H1 (cell line): ENCODE data around the gene IL27RA. TPM values are rescaled to one million over a fixed set of nuclear protein-coding genes. Genes with fewer than 3 reads are reported as not detected.

Experiments used
- polyA plus RNA-seq, 7 experiments: library from polyadenylated mRNA; depleted of rRNA in 3 of 7; stranded (reverse) in 5 of 7; unstranded in 2 of 7; fragments of >200 nt in 5 of 7; fragments of 200-250 nt in 2 of 7; gene quantifications; 1 replicate in 5 of 7; 2 replicates in 1 of 7; 4 replicates in 1 of 7; pipeline versions ENCODE4 v1.2.1 to v1.2.3, GENCODE V29; 2011 to 2013; ENCODE audit warnings: missing spikeins in 2 of 7, mixed read lengths in 2 of 7
- total RNA-seq: library from RNA; stranded (reverse); fragmentation: NEBNext Ultra II Directional; extraction: Animal tissue kit (Norgen Biotek cat#: 25700); gene quantifications from 2 replicates; pipeline ENCODE4 v1.2.1, GENCODE V29; 2021

Gene IL27RA
- total and polyA plus RNA-seq, 2 of the 8 experiments (the other 6 are each of a cell fraction or from before 2014, with no cell fraction given): 9.9 to 14.7 TPM

Other genes with a start within 250 kb of the IL27RA start
- gene ZSWIM4, start 236.3 kb upstream of the IL27RA start, total RNA-seq: 31.1 and 32.7 TPM in 2 replicates
- 12.2 and 23.2 TPM in 2 replicates for gene ZSWIM4, start 236.3 kb upstream of the IL27RA start, polyA plus RNA-seq (2011; rRNA removed)
- not detected in 2 replicates for gene NANOS3, start 154.6 kb upstream of the IL27RA start, total RNA-seq
- gene NANOS3, start 154.6 kb upstream of the IL27RA start, polyA plus RNA-seq (2011; rRNA removed): 0.14 and 0.62 TPM in 2 replicates
- 4.6 and 4.7 TPM in 2 replicates for gene BRME1, start 125.6 kb upstream of the IL27RA start, total RNA-seq
- 4.6 and 6.0 TPM in 2 replicates for gene BRME1, start 125.6 kb upstream of the IL27RA start, polyA plus RNA-seq (2011; rRNA removed)
- 33.0 and 36.4 TPM in 2 replicates for gene CC2D1A, start 125.6 kb upstream of the IL27RA start, total RNA-seq
- 12.5 and 20.5 TPM in 2 replicates for gene CC2D1A, start 125.6 kb upstream of the IL27RA start, polyA plus RNA-seq (2011; rRNA removed)
- 0.75 and 1.5 TPM in 2 replicates for gene PODNL1, start 93.3 kb upstream of the IL27RA start, total RNA-seq
- 1.0 and 2.3 TPM in 2 replicates for gene PODNL1, start 93.3 kb upstream of the IL27RA start, polyA plus RNA-seq (2011; rRNA removed)
- gene DCAF15, start 79.3 kb upstream of the IL27RA start, total RNA-seq: 68.7 and 77.1 TPM in 2 replicates
- 80.8 and 127 TPM in 2 replicates for gene DCAF15, start 79.3 kb upstream of the IL27RA start, polyA plus RNA-seq (2011; rRNA removed)
- gene RFX1, start 25.4 kb upstream of the IL27RA start, total RNA-seq: 16.1 and 17.0 TPM in 2 replicates
- 4.9 and 10.4 TPM in 2 replicates for gene RFX1, start 25.4 kb upstream of the IL27RA start, polyA plus RNA-seq (2011; rRNA removed)
- not detected in 2 replicates for gene RLN3, start 3.6 kb upstream of the IL27RA start, total RNA-seq
- not detected in 2 replicates for gene RLN3, start 3.6 kb upstream of the IL27RA start, polyA plus RNA-seq (2011; rRNA removed)
- 31.3 and 33.1 TPM in 2 replicates for gene PALM3, start 30.3 kb downstream of the IL27RA start, total RNA-seq
- 5.8 and 12.1 TPM in 2 replicates for gene PALM3, start 30.3 kb downstream of the IL27RA start, polyA plus RNA-seq (2011; rRNA removed)
- gene MISP3, start 41.0 kb downstream of the IL27RA start, total RNA-seq: 0.92 and 1.4 TPM in 2 replicates
- gene MISP3, start 41.0 kb downstream of the IL27RA start, polyA plus RNA-seq (2011; rRNA removed): 0.74 and 0.96 TPM in 2 replicates
- 0.52 TPM in 1 of 2 replicates, not detected in the other for gene C19orf67, start 54.0 kb downstream of the IL27RA start, total RNA-seq
- 0.12 and 0.25 TPM in 2 replicates for gene C19orf67, start 54.0 kb downstream of the IL27RA start, polyA plus RNA-seq (2011; rRNA removed)
- gene SAMD1, start 59.0 kb downstream of the IL27RA start, total RNA-seq: 95.7 and 100 TPM in 2 replicates
- gene SAMD1, start 59.0 kb downstream of the IL27RA start, polyA plus RNA-seq (2011; rRNA removed): 40.0 and 52.4 TPM in 2 replicates
- 48.2 and 52.8 TPM in 2 replicates for gene PRKACA, start 86.0 kb downstream of the IL27RA start, total RNA-seq
- 14.2 and 22.4 TPM in 2 replicates for gene PRKACA, start 86.0 kb downstream of the IL27RA start, polyA plus RNA-seq (2011; rRNA removed)
- 32.1 and 32.6 TPM in 2 replicates for gene ASF1B, start 104.8 kb downstream of the IL27RA start, total RNA-seq
- gene ASF1B, start 104.8 kb downstream of the IL27RA start, polyA plus RNA-seq (2011; rRNA removed): 59.2 and 65.6 TPM in 2 replicates
- gene ADGRL1, start 174.4 kb downstream of the IL27RA start, total RNA-seq: 112 and 119 TPM in 2 replicates
- gene ADGRL1, start 174.4 kb downstream of the IL27RA start, polyA plus RNA-seq (2011; rRNA removed): 95.6 and 158 TPM in 2 replicates